Measurements from ENCODE around the gene ASTN1.
A peak's percentile ranks its signal among the peaks of the same experiment; 100 is the strongest.

ASTN1 gene

GRCh38 chr1:177164380-177165068, at the start of gene ASTN1:
Gene ASTN1, minus strand, starts transcription at chr1:177164712. Its CDS starts 36 bp downstream, at chr1:177164676.
- FAIRE-seq (no peak), DNase-seq (ENCODE audit: insufficient read length, low spot score) (no peak)

- DNase-seq (ENCODE audit: insufficient read length, low spot score) (no peak), FAIRE-seq (no peak)
Observed at GRCh38 chr1:177211231-177211630, 46.7 kb upstream of the ASTN1 start.

DNA sequence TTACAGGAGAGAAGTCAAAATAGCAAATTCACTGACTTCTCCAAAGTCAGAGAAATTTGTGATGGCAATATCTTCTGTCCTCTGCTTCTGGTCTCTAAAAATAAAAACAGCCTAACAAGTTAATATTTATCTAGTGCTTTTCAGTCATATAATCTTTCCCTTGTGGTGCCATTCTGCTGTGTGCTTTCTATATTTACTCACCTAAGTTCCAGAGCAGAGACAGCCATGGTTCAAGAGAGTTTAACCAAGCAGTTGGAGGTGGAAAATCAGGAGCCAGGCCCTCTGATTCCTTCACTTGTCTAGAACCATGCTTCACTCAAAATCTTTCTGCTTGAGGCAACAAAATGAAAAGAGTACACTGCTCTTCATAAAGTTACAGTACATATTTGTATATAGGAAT, 45.6 kb upstream of the ASTN1 start:
- FAIRE-seq (no peak), DNase-seq (ENCODE audit: insufficient read length, low spot score) (no peak)

DNA sequence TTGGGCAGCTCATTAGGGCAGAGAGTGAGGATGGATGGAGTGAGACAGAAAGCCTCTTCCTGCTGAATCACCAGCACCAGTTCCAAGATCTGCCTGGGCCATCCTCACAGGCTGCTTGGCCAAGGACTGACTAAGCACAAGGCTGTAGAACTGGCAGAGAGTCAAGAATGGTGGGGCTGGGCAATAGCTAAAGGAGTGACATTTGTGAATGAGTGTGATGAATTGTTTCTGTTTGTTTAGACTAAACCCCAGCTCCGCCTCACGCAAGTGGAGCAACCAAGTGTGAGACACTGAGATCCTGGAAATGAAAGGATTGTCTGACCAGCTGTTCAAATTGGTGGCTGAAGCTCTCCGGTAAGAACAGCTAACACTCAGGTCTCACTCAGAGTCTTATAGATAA, 44.8 kb upstream of the ASTN1 start:
- DNase-seq (ENCODE audit: insufficient read length, low spot score), result no peak
- FAIRE-seq, result no peak

DNA sequence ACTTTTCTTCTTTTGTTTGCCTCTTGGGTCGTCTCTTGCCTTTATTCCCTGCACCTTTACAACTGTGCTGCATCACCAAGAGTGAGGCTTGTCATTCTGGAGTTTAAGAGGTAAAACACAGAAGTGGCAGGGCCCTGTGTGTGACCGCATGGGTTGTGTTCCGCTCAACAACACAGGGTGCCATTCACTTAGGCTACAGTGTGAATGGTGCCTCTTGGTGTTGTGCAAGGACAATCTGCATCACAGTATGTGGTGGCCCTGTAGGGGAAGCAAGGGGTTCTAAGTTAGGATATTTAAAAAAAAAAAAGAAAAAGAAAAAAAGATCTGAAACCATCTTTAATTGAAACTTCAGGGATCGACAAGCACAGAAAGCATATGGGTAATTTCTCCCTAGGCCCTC, 44.4 kb upstream of the ASTN1 start:
- DNase-seq (ENCODE audit: insufficient read length, low spot score) (no peak), FAIRE-seq (no peak)

- no peak for FAIRE-seq
Observed at GRCh38 chr1:177206831-177207355, 42.4 kb upstream of the ASTN1 start.

DNA sequence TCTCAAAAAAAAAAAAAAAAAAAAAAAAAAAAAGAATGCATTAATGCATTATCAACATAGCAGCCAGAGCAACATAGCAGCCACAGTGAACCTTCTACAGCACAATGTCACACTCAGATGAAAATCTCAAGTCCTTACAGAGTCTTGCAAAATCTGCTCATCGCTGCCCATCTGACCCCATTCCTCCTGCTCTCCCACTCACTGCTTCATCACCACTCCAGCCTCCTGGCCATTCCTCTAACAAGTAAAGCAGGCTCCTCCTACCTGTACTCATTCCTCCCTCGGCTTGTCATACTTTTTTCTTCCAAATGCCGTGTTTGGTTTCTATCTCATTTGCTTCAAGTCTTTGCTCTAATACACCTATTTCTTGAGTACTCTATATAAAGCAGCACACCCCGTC, 35.8 kb upstream of the ASTN1 start:
- DNase-seq (ENCODE audit: insufficient read length, low spot score) (no peak), FAIRE-seq (no peak)

More at GRCh38 chr1:177206831-177207355, 42.4 kb upstream of the ASTN1 start:
- no peak for DNase-seq (ENCODE audit: insufficient read length, low spot score)

DNA sequence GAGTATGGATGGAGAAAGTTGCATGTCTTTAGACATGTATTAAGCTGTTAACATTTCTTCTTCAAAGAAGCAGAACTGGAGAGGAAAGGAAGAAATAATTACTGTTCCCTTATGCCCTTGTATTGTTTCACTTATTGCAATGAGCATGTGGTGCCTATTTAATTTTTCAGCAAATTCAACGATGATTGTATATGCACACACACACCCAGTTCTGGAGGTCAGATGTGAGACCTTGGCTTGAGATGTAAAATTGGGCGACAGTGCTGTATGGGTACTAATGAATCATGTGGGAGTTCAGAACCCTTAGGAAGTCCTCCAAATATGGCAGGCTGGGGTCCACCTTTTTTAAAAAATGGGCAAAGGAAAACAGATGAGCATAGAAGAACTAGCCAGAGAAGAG, 33.7 kb upstream of the ASTN1 start:
- FAIRE-seq, result no peak

GRCh38 chr1:177190308-177190970, 25.9 kb upstream of the ASTN1 start:
- no peak for FAIRE-seq
- no peak for DNase-seq (ENCODE audit: insufficient read length, low spot score)

More for the DNA sequence above, 33.7 kb upstream of the ASTN1 start:
- no peak for DNase-seq (ENCODE audit: insufficient read length, low spot score)

GRCh38 chr1:177186639-177187038, 22.1 kb upstream of the ASTN1 start:
- DNase-seq (ENCODE audit: insufficient read length, low spot score) (no peak), FAIRE-seq (no peak)

- no peak for DNase-seq (ENCODE audit: insufficient read length, low spot score)
- no peak for FAIRE-seq
Observed at GRCh38 chr1:177185209-177185608, 20.7 kb upstream of the ASTN1 start.

DNA sequence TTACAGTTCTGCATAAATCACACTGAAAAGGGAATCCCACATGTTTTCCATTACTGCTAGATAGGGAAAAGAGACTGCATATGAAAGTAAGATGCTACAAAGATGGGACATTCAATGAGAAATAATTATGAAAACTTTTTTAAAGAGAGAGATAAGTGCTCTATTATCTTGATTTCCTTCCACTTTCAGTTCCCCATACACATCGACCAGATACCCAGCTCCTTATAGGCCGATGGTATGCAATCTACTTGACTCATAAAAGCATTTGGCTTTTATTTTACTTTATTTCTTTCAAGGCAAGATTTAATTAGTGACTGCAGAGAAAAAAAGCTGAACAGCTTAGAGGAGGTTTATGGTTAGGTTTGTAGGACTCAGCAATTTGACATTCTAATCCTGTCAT, 19.3 kb upstream of the ASTN1 start:
- DNase-seq (ENCODE audit: insufficient read length, low spot score), result no peak
- no peak for FAIRE-seq

DNA sequence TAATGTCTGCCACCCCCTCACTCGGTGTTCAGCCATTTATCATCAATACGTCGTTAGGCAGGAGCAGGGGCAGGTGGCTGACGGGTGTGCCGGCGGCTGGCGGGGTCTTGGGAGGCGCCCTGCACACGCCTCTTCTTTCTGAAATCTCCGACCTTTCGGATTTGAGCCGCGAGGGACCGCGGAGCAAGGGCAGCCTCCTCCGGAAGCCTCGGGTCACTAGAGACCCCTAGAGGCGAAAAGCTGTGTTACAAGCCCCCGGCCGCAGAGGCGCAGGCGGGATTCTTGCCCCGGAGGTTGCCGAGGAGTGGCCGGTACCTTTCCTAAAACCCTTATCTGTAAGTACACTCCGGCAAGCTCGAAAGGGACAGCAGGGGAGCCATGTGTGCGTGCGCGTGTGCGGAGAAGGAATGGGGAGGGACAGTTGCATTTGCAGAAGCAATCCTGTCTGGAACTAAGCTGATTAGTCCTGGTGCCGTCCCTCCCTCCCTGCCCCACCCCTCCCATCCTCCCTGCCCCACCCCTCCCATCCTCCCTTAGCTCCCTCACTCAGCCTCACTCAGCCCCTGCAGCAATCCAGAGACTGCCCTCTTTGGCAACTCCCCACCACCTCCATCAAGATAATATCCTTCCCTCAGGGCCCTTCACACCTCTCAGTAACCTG, 17.2 kb upstream of the ASTN1 start:
- DNase-seq (ENCODE audit: insufficient read length, low spot score) (peak; percentile 43), FAIRE-seq (peak; percentile 18)

- no peak for FAIRE-seq
Observed at GRCh38 chr1:177181280-177181630, 16.7 kb upstream of the ASTN1 start.

GRCh38 chr1:177174921-177175634, 10.6 kb upstream of the ASTN1 start:
- FAIRE-seq (no peak), DNase-seq (ENCODE audit: insufficient read length, low spot score) (no peak)

More at GRCh38 chr1:177181280-177181630, 16.7 kb upstream of the ASTN1 start:
- DNase-seq (ENCODE audit: insufficient read length, low spot score), result no peak

DNA sequence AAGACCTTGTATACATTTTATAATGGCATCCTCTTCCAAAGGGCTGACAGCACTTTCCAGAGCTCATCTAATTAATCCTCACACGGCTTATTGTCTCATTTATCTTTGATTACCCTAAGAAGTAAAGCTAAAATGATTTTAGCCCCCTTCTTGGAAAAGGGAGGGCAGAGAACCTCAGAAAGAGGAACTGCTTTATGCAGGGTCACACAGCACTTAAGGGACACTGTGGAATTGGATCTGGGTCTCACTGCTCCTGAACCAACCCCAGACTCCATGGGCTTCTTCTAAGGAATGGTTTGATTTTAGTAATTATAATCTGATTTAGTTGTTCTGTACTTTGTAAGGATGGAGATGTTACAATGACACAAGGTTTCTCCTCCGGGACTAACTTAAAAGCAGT, 9.5 kb upstream of the ASTN1 start:
- DNase-seq (ENCODE audit: insufficient read length, low spot score), result no peak
- FAIRE-seq, result no peak

GRCh38 chr1:177172866-177173265, 8.4 kb upstream of the ASTN1 start:
- FAIRE-seq, result no peak
- DNase-seq (ENCODE audit: insufficient read length, low spot score), result no peak

- FAIRE-seq, result no peak
Observed at GRCh38 chr1:177172272-177172671, 7.8 kb upstream of the ASTN1 start.

GRCh38 chr1:177171536-177172123, 7.1 kb upstream of the ASTN1 start:
- no peak for FAIRE-seq
- no peak for DNase-seq (ENCODE audit: insufficient read length, low spot score)

More at GRCh38 chr1:177172272-177172671, 7.8 kb upstream of the ASTN1 start:
- no peak for DNase-seq (ENCODE audit: insufficient read length, low spot score)

GRCh38 chr1:177170756-177171535, 6.4 kb upstream of the ASTN1 start, which contains the start of gene BRINP2:
Gene BRINP2, plus strand, starts transcription at chr1:177170958. Its CDS starts 58,919 bp downstream, at chr1:177229877.
- DNase-seq (ENCODE audit: insufficient read length, low spot score) (no peak), FAIRE-seq (no peak)

Data from GM19239 (cell line).